ES-I3 (cell line): ENCODE results near the gene CDX1.

Experiments used
- H3K36me3 ChIP-seq: 2 replicates; pipeline ENCODE4 v1.6.1; 2013; ENCODE audit warnings: mild to moderate bottlenecking, low read length, control low read depth, moderate library complexity; ENCODE audit not compliant: insufficient read depth
- H3K4me1 ChIP-seq: 2 replicates; pipeline ENCODE4 v1.6.1; 2013; ENCODE audit warnings: mild to moderate bottlenecking, control low read depth, low read length; ENCODE audit not compliant: insufficient read depth
- H3K9ac ChIP-seq: 2 replicates; pipeline ENCODE4 v1.6.1; 2013; ENCODE audit warnings: low read depth, mild to moderate bottlenecking, low read length, moderate library complexity
- H3K9me3 ChIP-seq: 2 replicates; pipeline ENCODE4 v1.6.1; 2013; ENCODE audit warnings: mild to moderate bottlenecking, low read length, moderate library complexity; ENCODE audit not compliant: control insufficient read depth, insufficient read depth

CDX1 gene

DNA sequence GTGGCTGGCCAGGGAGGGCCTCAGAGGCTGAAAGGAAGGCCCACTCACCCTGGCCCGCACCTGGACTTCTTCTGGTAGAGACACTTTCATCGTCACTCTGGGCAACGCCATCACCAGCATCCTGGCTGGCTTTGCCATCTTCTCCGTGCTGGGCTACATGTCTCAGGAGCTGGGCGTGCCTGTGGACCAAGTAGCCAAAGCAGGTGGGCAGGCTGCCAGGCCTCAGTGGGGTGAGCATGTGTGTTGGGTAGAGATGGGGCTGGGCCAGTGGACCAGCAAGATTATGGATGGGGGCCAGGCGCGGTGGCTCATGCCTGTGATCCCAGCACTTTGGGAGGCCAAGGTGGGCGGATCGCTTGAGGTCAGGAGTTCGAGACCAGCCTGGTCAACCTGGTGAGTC, 35.9 kb downstream of the CDX1 start:
- H3K36me3 ChIP-seq: no peaks in the 10 kb centered on the region
- no peak overlapping the region for H3K9ac ChIP-seq
- no peaks in the 10 kb centered on the region for H3K9me3 ChIP-seq
- no peaks in the 10 kb centered on the region for H3K4me1 ChIP-seq

DNA sequence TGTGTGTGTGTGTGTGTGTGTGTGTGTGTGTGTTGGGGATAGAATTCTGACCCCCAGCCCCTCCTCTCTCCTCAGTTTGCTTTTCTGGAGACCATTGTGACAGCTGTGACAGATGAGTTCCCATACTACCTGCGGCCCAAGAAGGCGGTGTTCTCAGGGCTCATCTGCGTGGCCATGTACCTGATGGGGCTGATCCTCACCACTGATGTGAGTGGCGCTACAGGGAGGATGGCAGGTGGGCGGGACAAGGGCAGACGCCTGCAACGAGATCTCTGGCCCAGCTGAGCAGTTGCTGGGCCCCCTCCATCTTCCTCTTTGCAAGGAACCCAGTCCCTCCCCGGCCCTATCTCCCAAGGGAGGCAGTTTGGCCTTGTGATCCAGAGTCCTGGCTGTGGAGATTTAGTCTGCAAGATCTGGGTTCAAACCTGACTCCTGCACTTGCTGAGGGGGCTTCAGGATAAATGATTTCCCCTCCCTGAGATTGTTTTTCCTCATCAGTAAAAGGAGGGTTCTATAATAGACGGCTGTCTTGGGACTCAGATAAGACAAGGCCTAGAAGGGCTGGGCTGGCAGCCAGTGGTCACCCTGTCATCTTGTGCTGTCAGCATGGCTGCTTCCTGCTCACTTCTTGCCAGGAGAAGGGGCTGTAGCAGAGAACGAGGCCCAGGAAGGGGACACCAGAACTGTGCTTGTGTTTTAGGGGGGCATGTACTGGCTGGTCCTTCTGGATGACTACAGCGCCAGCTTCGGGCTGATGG, 37.4 kb downstream of the CDX1 start:
- H3K9ac ChIP-seq: no peak overlapping the region
- H3K4me1 ChIP-seq: peaks cover 2% of the 10 kb centered on the region; the same call in 1 of the 2 replicates
- H3K9me3 ChIP-seq: no peaks in the 10 kb centered on the region
- H3K36me3 ChIP-seq: no peaks in the 10 kb centered on the region

- H3K9ac ChIP-seq: no peak overlapping the region
- H3K9me3 ChIP-seq: no peaks in the 10 kb centered on the region
- H3K4me1 ChIP-seq: peaks cover 6% of the 10 kb centered on the region; the same call in 1 of the 2 replicates
- H3K36me3 ChIP-seq: no peaks in the 10 kb centered on the region
These were observed 38.0 kb downstream of the CDX1 start for GRCh38 chr5:150204590-150204960.

- no peaks in the 10 kb centered on the region for H3K36me3 ChIP-seq
- no peaks in the 10 kb centered on the region for H3K9me3 ChIP-seq
- peaks cover 13% of the 10 kb centered on the region; the same call in 1 of the 2 replicates for H3K4me1 ChIP-seq
- no peak overlapping the region for H3K9ac ChIP-seq
These were observed 39.7 kb downstream of the CDX1 start for GRCh38 chr5:150206098-150206778.

GRCh38 chr5:150206779-150207115, 40.2 kb downstream of the CDX1 start:
- H3K36me3 ChIP-seq: no peaks in the 10 kb centered on the region
- H3K9ac ChIP-seq: no peak overlapping the region
- no peaks in the 10 kb centered on the region for H3K9me3 ChIP-seq
- H3K4me1 ChIP-seq: peaks cover 17% of the 10 kb centered on the region; the same call in 1 of the 2 replicates

- no peaks in the 10 kb centered on the region for H3K36me3 ChIP-seq
- H3K9ac ChIP-seq: no peak overlapping the region
- H3K9me3 ChIP-seq: no peaks in the 10 kb centered on the region
- H3K4me1 ChIP-seq: peaks cover 21% of the 10 kb centered on the region; the same call in 1 of the 2 replicates
These were observed 41.9 kb downstream of the CDX1 start for GRCh38 chr5:150208187-150209098.

DNA sequence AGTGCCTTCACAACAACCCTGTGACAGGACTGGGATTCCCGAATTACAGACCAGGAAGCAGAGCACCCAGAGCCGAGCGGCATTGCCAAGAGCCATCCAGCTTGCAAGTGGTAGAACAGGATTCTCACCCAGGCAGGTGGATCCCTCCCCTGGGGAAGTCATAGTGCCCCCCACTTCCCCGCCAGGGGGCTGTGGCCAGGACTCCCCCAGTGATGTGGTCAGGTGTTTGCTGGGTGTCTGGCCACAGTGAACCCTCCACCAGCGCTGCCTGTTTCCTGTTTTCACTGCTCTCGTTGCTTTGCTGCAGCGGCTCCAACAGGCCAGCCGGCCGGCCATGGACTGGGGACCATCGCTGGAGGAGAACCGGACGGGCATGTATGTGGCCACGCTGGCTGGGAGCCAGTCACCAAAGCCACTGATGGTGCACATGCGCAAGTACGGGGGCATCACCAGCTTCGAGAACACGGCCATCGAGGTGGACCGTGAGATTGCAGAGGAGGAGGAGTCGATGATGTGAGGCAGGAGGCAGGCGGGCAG, 42.6 kb downstream of the CDX1 start:
- no peak overlapping the region for H3K9ac ChIP-seq
- no peaks in the 10 kb centered on the region for H3K36me3 ChIP-seq
- peaks cover 21% of the 10 kb centered on the region; the same call in 1 of the 2 replicates for H3K4me1 ChIP-seq
- no peaks in the 10 kb centered on the region for H3K9me3 ChIP-seq

GRCh38 chr5:150210644-150211043, 44.1 kb downstream of the CDX1 start:
- H3K4me1 ChIP-seq: peaks cover 21% of the 10 kb centered on the region; the same call in 1 of the 2 replicates
- H3K36me3 ChIP-seq: no peaks in the 10 kb centered on the region
- no peaks in the 10 kb centered on the region for H3K9me3 ChIP-seq
- no peak overlapping the region for H3K9ac ChIP-seq

GRCh38 chr5:150211156-150212030, 44.8 kb downstream of the CDX1 start:
- no peaks in the 10 kb centered on the region for H3K36me3 ChIP-seq
- H3K9ac ChIP-seq: no peak overlapping the region
- peaks cover 21% of the 10 kb centered on the region; the same call in 1 of the 2 replicates for H3K4me1 ChIP-seq
- no peaks in the 10 kb centered on the region for H3K9me3 ChIP-seq

DNA sequence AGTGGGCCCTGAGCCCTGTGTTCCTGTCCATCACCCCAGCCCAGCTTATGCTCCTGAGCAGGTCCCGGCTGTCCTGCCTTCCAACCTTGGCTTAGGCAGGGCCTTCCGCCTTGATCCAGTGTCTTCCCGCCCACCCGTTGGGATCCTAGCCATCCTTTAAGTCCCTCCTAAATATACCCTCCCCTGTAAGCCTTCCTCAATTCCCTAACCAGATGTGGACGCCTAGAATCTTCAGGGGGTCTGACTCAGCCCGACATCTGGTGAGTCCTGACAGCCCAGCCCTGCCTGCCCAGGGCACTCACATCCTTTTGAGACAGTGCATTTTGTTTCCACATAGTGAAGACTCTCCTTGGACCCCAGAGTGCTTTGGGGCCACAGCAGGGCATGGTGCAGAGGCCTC, 47.0 kb downstream of the CDX1 start:
- Histone ChIP-seq H3K36me3 (no peaks in the 10 kb centered on the region), H3K4me1 (peaks cover 21% of the 10 kb centered on the region; the same call in 1 of the 2 replicates), H3K9ac (no peak overlapping the region), H3K9me3 (no peaks in the 10 kb centered on the region)

GRCh38 chr5:150214289-150214688, 47.7 kb downstream of the CDX1 start:
- Histone ChIP-seq H3K9me3 (no peaks in the 10 kb centered on the region), H3K36me3 (no peaks in the 10 kb centered on the region), H3K9ac (no peak overlapping the region), H3K4me1 (peaks cover 17% of the 10 kb centered on the region; the same call in 1 of the 2 replicates)

DNA sequence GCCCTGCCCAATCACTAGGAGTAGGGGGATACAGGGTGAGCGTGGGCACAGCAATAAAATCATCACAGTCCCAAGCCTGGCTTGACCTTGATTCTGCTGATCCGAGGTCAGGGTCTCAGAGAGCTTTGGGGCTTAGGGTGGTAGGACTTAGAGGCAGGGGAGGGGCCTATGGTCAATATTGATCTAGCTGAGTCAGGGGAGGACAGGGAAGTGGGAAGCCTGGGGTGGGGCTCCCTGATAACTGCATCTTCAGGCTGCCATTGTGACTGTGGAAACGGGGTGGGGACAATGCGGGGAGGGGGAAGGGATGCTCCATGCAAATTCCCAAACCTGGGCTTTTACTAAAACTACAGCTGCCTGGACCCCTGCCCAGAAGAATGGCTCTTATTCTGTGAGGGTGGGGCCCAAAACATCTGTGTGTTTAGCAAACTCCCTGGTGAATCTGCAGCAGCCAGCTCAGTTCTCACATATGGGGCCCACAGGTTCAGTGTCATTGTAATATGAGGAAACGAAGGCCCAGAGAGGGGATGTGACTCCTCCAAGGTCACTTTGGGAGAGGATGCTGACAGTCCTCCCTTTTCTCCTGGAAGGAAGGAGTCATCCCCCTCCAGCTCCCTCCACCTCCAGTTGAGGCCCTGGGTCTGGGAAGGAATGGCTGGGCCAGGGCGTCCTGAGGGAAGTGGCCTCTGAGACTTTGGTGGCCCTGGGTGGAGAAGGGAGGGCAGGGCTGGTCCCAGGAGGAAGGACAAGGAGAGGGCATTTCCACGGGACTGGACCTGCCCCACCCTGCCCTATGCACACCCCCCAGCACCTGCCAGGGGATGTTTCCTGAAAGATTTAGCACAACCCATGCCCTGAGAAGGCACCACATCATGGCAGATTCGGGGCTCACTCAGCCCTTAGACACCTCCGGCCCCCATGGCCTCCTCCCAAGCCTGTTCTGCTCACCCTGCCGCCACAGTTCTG, 49.7 kb downstream of the CDX1 start:
- Histone ChIP-seq H3K4me1 (peaks cover 8% of the 10 kb centered on the region; the same call in 1 of the 2 replicates), H3K9me3 (no peaks in the 10 kb centered on the region), H3K36me3 (no peaks in the 10 kb centered on the region), H3K9ac (no peak overlapping the region)
